Stimulated activated naive B cell treated with anti-CD40 and anti-IgM and Interleukin-4, amounts not matched to agents 10 μg/mL and 1 μg/mL and 100 μg/mL, for 72 hours (primary cell): Measurements from ENCODE around the gene QDPR.

ENCODE experiments used
- ATAC-seq, 2 donors: fragments of 150-1000 bp; cut with Tn5 transposase; replicated peaks; 2 replicates each; pipeline ENCODE4 v1.10.0; 2021; ENCODE audit warnings: moderate library complexity in 1 of 2
- DNase-seq: peaks from one replicate; pipeline ENCODE4 v3.0.0; 2021
- H3K27ac Mint-ChIP-seq: one replicate; pipeline ENCODE4 v1.8.0; 2022; ENCODE audit warnings: mild to moderate bottlenecking, mixed read lengths
- H3K27me3 Mint-ChIP-seq, 2 donors: one replicate each; pipeline ENCODE4 v1.8.0; 2022; ENCODE audit warnings: mixed read lengths in 2 of 2
- H3K36me3 Mint-ChIP-seq, 2 donors: one replicate each; pipeline ENCODE4 v1.8.0; 2022; ENCODE audit warnings: mixed read lengths in 2 of 2, mild to moderate bottlenecking in 1 of 2
- H3K4me1 Mint-ChIP-seq, 2 donors: one replicate each; pipeline ENCODE4 v1.8.0; 2022; ENCODE audit warnings: mixed read lengths in 2 of 2, mild to moderate bottlenecking in 1 of 2
- H3K4me3 Mint-ChIP-seq, 2 donors: one replicate each; pipeline ENCODE4 v1.8.0; 2022; ENCODE audit warnings: mild to moderate bottlenecking in 2 of 2, mixed read lengths in 2 of 2, moderate library complexity in 1 of 2
- H3K9me3 Mint-ChIP-seq, 2 donors: one replicate each; pipeline ENCODE4 v1.8.0; 2022; ENCODE audit warnings: mixed read lengths in 2 of 2, mild to moderate bottlenecking in 1 of 2

QDPR gene

DNA sequence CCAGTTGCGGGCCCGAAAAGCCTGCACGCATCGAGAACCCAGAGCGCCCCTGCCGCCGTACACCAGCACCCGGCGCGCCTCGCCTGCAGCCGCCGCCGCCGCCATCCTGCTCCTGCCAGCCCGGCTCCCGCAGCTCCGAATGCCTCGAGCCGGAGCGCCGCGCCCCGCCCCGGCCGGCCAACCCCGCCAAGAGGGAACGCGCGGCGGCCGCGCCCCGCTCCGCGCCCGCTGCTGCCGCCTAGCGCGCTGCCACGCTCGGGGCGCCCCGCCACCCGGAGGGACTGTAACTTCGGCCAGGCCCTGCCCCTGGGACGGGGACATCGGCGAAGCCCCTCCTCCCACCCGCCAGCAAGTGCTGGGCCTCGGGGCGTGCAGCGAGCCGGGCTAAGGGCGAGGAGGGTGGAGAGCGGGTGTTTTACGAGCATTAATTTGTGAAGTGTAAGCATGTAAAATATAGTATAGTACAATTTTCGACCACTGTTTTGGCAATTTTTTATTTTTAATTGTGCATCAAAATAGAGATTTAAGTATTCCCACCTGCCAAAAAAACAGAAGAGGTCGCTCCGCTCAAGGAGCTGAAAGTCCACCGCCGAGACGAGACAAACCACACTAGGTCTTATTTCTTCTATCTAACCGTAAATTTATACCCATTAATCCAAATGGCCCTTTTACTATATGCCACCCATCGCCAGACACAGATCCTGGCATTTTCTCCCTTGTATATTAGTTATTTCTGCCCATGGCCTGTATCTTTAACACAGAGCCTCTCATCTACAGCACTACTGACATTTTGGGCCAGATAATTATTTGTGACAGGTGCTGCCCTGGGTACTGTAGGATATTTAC is at the start of gene QDPR:
Gene QDPR, minus strand, starts transcription at position 141 of the 846 bp plus-strand sequence. Its CDS starts 36 bp downstream, at position 105.
- no peaks in the 10 kb centered on the region for H3K9me3 Mint-ChIP-seq
- peak within 1 kb of the TSS; percentile 91 to 96 for H3K4me3 Mint-ChIP-seq
- peak within 1 kb of the TSS; percentile 92 for H3K27ac Mint-ChIP-seq
- DNase-seq (peak; percentile 67), ATAC-seq (peak; percentile 93 to 94)
- H3K4me1 Mint-ChIP-seq = peaks cover 15 to 22% of the 10 kb centered on the region in 2 donors
- H3K36me3 Mint-ChIP-seq = peaks cover 6% of the 10 kb centered on the region in 2 donors
- peaks cover 6 to 17% of the 10 kb centered on the region in 2 donors for H3K27me3 Mint-ChIP-seq

GRCh38 chr4:17561195-17561909 is 49.5 kb upstream of the QDPR start:
- Mint-ChIP-seq H3K27me3 (peaks cover 8 to 11% of the 10 kb centered on the region in 2 donors), H3K4me1 (peaks cover 0 to 1% of the 10 kb centered on the region in 2 donors), H3K27ac (no peak overlapping the region), H3K4me3 (no peak overlapping the region), H3K36me3 (no peaks in the 10 kb centered on the region), H3K9me3 (no peaks in the 10 kb centered on the region)
- ATAC-seq (no peak), DNase-seq (no peak)

DNA sequence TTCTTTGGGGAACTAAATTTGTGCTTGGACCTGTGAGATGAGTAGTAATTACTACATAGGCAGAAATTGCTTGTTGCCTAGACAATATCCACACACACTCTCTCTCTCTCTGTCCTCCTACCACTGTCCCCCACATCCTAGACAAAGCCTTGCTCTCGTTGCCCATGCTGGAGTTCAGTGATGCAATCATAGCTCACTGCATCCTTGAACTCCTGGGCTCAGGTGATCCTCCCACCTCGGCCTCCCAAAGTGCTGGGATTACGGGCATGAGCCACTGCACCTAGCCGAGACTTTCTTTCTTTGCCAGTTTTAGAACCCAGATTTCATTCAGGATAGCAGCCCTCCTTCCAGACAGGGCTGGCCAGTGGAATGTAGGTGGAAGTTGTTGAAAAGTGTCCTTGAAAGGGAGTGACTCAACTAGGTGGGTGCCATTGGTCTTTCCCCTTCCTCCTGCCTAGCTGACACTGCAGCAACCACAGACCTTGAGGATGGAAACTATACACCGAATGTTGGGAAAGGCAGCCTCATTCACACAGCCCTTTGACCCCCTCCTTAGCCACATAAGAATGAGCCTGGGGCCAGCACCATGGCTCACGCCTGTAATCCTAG is 48.3 kb upstream of the QDPR start:
- no peak overlapping the region for H3K27ac Mint-ChIP-seq

GRCh38 chr4:17559709-17560048 is 47.8 kb upstream of the QDPR start:
- DNase-seq (no peak), ATAC-seq (no peak)
- H3K4me1 Mint-ChIP-seq = peaks cover 0 to 1% of the 10 kb centered on the region in 2 donors
- H3K36me3 Mint-ChIP-seq = no peaks in the 10 kb centered on the region
- H3K4me3 Mint-ChIP-seq = no peak overlapping the region
- peaks cover 13 to 15% of the 10 kb centered on the region in 2 donors for H3K27me3 Mint-ChIP-seq
- H3K9me3 Mint-ChIP-seq = no peaks in the 10 kb centered on the region
- no peak overlapping the region for H3K27ac Mint-ChIP-seq

More for the DNA sequence above, 48.3 kb upstream of the QDPR start:
- ATAC-seq = no peak
- H3K4me1 Mint-ChIP-seq = peaks cover 0 to 1% of the 10 kb centered on the region in 2 donors
- no peak for DNase-seq
- H3K36me3 Mint-ChIP-seq = no peaks in the 10 kb centered on the region
- peaks cover 9 to 11% of the 10 kb centered on the region in 2 donors for H3K27me3 Mint-ChIP-seq
- H3K4me3 Mint-ChIP-seq = no peak overlapping the region
- no peaks in the 10 kb centered on the region for H3K9me3 Mint-ChIP-seq

GRCh38 chr4:17558941-17559708 is 47.2 kb upstream of the QDPR start:
- Mint-ChIP-seq H3K4me1 (peaks cover 0 to 1% of the 10 kb centered on the region in 2 donors), H3K27me3 (peaks cover 16 to 17% of the 10 kb centered on the region in 2 donors), H3K27ac (no peak overlapping the region), H3K9me3 (no peaks in the 10 kb centered on the region), H3K4me3 (no peak overlapping the region), H3K36me3 (no peaks in the 10 kb centered on the region)
- DNase-seq (no peak), ATAC-seq (no peak)

GRCh38 chr4:17557880-17558279 is 46.0 kb upstream of the QDPR start:
- Mint-ChIP-seq H3K27me3 (peaks cover 16 to 17% of the 10 kb centered on the region in 2 donors), H3K9me3 (no peaks in the 10 kb centered on the region), H3K4me1 (peaks cover 0 to 1% of the 10 kb centered on the region in 2 donors), H3K27ac (no peak overlapping the region), H3K36me3 (no peaks in the 10 kb centered on the region), H3K4me3 (no peak overlapping the region)
- no peak for DNase-seq
- no peak for ATAC-seq

- no peaks in the 10 kb centered on the region for H3K4me1 Mint-ChIP-seq
- no peaks in the 10 kb centered on the region for H3K36me3 Mint-ChIP-seq
- no peak overlapping the region for H3K27ac Mint-ChIP-seq
- no peaks in the 10 kb centered on the region for H3K9me3 Mint-ChIP-seq
- peaks cover 15 to 16% of the 10 kb centered on the region in 2 donors for H3K27me3 Mint-ChIP-seq
- H3K4me3 Mint-ChIP-seq = no peak overlapping the region
- no peak for DNase-seq
- no peak for ATAC-seq
These were observed 44.6 kb upstream of the QDPR start for GRCh38 chr4:17556498-17556897.

DNA sequence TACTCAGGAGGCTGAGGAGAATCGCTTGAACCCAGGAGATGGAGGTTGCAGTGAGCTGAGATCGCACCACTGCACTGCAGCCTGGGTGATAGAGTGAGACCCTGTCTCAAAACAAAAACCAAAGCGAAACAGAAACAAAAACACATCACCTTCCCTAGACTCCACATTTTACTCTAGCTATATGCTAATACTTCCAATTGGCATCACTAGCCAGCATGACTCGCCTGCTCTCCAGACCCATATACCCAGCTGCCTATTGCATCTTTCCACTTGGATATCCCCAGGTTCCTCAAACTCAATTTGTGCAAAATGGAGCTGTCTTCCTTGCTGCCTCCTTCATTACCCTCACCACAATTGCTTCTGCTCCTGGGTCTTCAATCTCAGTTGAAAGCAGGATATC is 42.7 kb upstream of the QDPR start:
- Mint-ChIP-seq H3K36me3 (no peaks in the 10 kb centered on the region), H3K27ac (no peak overlapping the region), H3K4me1 (no peaks in the 10 kb centered on the region), H3K27me3 (peaks cover 18 to 21% of the 10 kb centered on the region in 2 donors), H3K9me3 (no peaks in the 10 kb centered on the region), H3K4me3 (no peak overlapping the region)
- DNase-seq (no peak), ATAC-seq (no peak)

DNA sequence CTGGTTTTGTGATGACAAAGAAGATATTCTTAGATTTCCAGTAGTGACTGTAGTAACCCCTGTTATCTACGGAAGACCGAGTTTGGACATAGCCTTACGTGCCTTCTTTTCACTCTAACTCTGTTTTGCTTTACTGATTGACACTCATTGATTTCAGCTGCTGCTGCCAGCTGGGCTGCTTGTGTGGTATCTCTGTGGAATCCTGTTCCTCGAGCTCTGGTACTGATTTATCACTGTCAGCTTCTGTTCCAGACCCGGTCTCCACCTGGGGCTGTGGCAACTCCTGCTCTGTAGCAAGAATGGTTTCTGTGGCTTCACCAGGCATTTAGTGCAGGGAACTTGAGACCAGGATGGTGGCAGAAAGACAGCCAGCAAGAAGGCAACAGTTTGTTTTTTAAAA is 40.5 kb upstream of the QDPR start:
- Mint-ChIP-seq H3K36me3 (no peaks in the 10 kb centered on the region), H3K27ac (no peak overlapping the region), H3K4me3 (no peak overlapping the region), H3K27me3 (peaks cover 18 to 21% of the 10 kb centered on the region in 2 donors), H3K9me3 (no peaks in the 10 kb centered on the region), H3K4me1 (peaks cover 0 to 9% of the 10 kb centered on the region in 2 donors)
- ATAC-seq = no peak
- no peak for DNase-seq

DNA sequence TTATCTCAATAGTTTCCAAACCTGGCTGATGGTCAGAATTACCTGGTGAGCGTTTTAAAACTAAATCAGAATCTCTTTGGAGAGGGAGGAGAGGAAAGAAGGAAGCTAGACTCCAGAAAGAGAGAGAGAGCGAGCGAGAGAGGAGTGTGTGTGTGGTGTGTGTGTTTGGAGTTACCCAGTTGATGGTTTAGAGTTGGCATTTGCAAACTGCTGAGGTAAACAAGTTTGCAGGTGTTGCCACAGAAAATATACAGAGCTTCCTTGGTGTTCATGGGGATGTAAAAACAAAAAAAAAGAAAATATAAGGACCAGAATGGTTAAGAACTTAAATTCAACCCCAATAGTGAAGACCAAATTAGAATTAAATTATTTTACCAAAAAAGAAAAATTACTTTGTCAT is 38.7 kb upstream of the QDPR start:
- H3K27me3 Mint-ChIP-seq = peaks cover 16 to 17% of the 10 kb centered on the region in 2 donors
- no peak for DNase-seq
- no peak overlapping the region for H3K4me3 Mint-ChIP-seq
- no peak overlapping the region for H3K27ac Mint-ChIP-seq
- peaks cover 0 to 9% of the 10 kb centered on the region in 2 donors for H3K4me1 Mint-ChIP-seq
- no peak for ATAC-seq
- no peaks in the 10 kb centered on the region for H3K36me3 Mint-ChIP-seq
- H3K9me3 Mint-ChIP-seq = no peaks in the 10 kb centered on the region

- Mint-ChIP-seq H3K4me1 (peaks cover 0 to 9% of the 10 kb centered on the region in 2 donors), H3K27ac (no peak overlapping the region), H3K4me3 (no peak overlapping the region), H3K27me3 (peaks cover 19 to 21% of the 10 kb centered on the region in 2 donors), H3K36me3 (no peaks in the 10 kb centered on the region), H3K9me3 (no peaks in the 10 kb centered on the region)
- no peak for ATAC-seq
- DNase-seq = no peak
These were observed 34.8 kb upstream of the QDPR start for GRCh38 chr4:17546678-17547077.

DNA sequence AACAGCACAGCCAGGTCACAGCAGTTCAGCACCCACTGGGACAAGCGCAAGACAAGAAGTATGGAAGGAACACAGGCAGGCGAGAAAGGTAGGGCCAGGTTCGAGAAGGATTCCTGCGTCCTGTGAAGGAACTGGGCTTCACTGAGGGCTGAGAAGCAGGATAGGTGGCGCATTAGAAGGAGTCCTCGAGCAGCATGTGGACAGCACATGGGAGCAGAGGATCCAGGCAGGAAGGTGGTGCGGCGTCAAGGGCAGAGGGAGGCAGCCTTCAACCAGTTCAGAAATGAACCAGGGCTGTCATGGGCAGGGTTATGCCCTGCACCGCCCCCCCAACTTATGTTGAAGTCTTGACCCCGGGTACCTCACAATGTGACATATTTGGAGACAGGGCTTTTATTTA is 34.3 kb upstream of the QDPR start:
- Mint-ChIP-seq H3K4me1 (peaks cover 0 to 9% of the 10 kb centered on the region in 2 donors), H3K9me3 (no peaks in the 10 kb centered on the region), H3K4me3 (no peak overlapping the region), H3K27ac (no peak overlapping the region), H3K27me3 (peaks cover 19 to 21% of the 10 kb centered on the region in 2 donors), H3K36me3 (no peaks in the 10 kb centered on the region)
- DNase-seq (no peak), ATAC-seq (no peak)

GRCh38 chr4:17545374-17546140 is 33.7 kb upstream of the QDPR start:
- Mint-ChIP-seq H3K27ac (no peak overlapping the region), H3K27me3 (peaks cover 18 to 22% of the 10 kb centered on the region in 2 donors), H3K4me1 (peaks cover 0 to 9% of the 10 kb centered on the region in 2 donors), H3K4me3 (no peak overlapping the region), H3K9me3 (no peaks in the 10 kb centered on the region), H3K36me3 (no peaks in the 10 kb centered on the region)
- DNase-seq (no peak), ATAC-seq (no peak)
